NCI-H1092 (cell line): Measurements from ENCODE around the gene XKRX.

Source experiments
- DNase-seq: peaks from one replicate; lab custom pipeline; 2025; lab: John Stamatoyannopoulos, UW

The XKRX gene

DNA sequence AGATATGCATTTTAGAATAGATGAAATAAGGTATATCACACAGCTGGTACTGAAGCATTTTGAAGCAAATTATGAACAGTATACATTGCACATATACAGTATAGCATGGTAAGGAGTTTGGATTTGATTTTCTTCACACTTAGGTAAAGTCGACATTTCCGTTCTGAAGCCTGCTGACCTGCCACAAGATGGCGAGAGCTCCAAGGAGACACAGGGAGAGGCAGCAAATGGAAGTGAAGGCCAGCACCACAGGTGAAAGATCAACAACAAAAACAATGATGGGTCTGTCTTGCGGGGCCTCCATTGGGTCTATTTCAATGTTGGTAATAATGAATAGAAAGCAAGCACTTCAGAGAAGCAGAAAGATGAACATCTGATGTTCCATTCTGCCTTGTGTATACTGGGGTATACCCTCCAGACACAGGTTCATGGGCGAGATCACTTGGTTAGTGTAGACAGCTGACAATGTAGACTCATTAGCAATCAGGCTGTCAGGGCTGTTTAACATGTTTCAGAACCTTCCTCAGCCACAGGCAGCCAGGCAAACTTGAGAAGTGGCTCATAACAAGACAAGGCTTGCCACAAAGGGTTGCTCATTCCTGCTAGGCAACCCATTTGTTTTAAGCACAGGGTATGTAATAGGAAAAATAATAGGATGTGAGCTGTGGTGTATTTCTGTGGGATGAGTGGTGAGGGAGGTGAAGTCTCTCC, 33.2 kb downstream of the XKRX start:
- peak; percentile 2 for DNase-seq

DNA sequence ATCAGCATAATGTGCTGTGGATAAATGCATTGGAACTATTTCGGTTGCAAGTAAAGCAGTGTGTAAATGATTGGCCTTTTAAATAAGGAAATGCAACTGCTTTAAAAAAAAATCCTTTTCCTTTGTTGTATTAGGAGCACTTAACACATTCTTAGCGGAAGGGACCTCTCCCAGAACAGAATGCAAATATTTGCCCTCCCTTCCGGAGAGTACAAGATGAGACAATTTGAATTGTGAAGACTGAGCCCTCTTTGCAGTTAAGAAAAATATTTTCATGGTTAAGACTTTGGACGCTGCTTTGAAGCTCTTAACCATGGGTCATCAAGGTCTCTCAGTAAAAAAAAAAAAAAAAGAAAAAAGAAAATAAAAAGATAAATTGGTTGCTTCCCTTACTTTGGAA, 45.1 kb downstream of the XKRX start:
- DNase-seq = no peak

DNA sequence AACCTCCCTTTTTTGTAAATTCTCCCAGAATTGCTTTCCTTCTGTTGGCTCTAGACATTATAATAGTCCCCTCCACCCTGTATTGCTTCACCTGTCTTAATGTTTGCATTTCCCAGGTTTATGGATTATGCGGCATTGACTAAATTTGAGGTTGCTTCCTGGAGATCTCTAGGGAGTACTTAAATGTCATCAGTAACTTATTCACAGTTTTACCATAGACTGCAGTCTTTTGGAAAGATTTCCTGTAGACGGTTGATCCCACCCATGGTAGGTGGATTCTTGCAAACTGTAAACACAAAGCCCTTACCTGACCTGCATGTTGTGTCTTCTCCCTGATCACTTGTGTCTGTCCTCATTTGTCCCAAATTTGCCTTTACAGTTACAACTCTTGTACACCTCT, 48.3 kb downstream of the XKRX start:
- no peak for DNase-seq

DNA sequence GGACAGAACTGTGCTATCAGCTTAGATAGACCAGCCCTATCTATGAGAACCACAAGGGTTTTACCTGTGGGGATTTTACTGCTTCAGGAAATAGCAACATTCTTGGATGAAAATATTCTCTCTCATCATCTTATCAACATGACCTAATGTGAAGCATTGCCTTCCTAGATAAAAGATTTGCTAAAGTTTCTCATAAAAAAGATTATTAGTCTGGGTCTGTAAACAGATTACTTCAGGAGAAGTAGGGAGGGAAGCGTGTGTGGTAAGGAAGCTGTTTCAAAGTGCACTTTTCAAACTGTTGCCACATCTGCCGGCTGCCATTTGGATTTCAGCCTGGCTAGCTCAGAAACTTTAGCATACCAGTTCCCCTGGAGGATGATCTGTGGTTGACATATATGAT, 54.4 kb downstream of the XKRX start, which contains the start of gene NOX1:
NOX1 (minus strand) TSS at position 35 of the 400 bp plus-strand sequence. CDS start 220 bp downstream, outside the sequence.
- no peak for DNase-seq

DNA sequence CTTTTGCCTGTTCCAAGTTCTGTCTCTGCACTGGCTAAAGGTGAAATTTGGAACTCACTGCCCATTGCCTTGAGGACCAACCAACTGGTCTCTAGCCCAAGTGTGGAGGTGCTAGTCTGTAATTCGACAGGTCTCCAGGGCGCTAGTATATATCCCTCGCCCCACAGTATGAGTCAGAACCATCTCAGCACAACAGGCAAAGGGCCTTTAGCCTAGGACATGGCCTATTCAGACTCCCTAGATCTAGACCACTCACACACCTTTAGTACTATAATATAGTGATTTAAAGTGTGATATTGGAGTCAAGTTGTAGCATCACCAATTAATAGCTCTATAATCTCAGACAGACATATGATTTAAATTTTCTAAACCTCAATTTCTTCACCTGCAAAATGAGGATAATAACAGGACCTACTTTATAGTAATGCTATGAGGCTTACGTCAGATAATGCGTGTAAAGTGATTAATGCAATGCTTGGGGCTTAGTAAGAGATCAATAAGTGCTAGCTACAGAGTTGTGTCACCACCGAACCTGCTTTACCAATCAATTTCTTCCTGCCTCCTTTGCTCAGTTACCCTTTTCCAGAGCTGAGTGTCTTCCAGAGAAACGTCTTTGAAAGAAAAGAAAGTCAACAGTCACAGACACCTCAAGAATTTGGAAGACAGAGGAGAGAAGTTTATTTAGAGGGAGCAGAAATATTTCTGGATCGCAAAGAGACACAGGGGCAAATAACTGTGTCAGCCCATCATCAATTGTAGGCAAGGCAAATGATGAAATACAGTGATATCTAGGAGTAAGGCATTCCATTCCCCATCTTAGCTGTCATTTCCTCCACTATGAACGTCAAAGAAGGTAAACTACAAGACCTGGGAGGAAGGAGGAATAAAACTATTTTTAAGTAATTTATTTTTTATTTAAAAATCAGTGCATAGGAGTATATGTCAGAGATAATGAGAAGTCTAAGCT, 56.8 kb downstream of the XKRX start:
- DNase-seq = no peak

DNA sequence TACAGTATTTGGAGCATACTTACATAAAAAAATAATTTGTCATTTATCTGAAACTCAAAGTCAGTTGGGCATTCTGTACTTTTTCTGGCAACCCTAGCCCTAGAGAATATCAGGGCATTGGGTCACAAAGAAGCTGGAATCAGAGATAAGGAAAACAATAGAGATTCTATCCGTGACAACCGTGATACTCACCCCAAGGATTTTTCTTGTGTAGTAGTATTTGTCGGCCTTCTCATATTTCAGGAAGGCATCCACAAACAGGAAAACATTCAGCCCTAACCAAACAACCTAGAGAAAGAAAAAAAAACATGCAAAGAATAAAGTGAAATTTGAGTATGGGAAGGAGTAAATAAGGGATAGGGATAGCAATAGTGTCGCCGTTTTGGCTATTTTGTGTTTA, 58.2 kb downstream of the XKRX start:
- no peak for DNase-seq

DNA sequence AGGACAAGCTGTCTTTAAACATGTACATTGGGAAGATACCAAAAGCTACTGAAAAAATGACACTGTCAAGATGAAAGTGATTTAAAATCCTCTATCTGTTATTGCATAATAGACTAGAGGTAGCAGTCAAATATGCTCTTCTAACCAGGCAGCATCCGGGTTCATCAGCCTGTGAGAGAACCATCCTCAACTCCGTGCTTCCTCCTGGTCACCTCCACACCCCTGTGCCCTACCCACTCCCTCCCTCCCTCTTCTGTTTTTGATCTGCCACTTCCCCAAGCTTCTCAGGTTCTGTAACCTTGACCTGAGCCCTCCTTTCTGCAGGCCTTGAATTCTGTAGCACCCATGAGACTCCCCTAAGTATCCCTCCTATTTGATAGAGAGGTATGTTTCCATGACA, 60.4 kb downstream of the XKRX start:
- DNase-seq = no peak

DNA sequence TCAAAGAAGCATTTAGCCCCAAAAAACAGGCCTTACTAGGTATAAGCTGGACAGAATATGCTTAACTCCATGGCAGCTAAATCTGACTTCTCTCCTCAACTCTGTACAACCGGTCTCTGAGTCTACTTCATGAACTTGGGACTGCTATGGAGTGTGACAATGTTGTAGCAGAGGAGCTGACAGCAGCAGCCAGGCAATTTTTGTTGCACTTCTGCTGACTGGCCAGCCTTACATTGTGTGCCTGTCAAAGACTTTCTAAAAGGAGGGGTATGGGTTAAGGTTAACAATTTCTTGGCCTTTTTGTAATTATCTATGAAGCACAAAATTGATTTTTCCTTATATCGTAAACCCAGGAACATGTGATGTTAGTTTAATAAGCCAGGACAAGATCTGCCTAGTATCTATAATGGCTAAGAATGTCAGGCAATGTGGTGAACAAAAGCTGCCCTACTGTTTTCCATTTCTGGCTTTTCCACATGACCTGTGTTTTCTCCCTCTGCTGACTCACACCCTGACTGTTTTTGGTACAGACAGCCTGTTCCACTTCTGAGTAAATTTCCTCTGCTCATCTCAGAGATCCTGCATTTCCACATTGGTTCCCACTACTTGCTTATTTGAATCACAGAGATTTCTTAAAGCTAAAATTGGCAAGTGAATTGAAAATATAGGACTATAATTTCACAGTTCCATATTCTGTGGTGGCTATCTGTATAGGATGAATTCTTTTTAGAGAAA, 63.9 kb downstream of the XKRX start:
- no peak for DNase-seq
